ENCODE results near the gene NPIPB6.

NPIPB6 gene

GRCh38 chr16:28297308-28297707, 66.0 kb downstream of the NPIPB6 start:
- no peak for DNase-seq

- no peak for DNase-seq
Observed at GRCh38 chr16:28295276-28295675, 68.0 kb downstream of the NPIPB6 start.

DNA sequence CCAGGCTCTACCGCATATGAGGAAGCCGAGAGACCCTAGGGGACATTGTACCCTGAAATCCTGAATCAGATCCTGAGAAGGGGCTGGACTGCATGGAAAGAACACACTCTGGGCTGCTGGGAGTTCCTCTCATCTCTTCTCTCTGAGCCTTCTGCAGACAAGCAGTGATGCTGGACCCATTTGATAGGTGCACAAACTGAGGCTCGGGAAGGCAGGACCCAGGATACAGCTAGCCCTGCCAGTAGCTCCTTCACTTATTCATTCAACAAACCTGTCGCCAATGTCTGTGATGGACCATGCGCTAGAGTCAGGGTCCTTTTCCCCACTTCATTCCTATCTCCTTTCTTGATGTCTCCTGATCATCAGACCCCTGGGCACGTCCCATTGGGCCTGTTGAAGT, 69.1 kb downstream of the NPIPB6 start:
- no peak for DNase-seq

GRCh38 chr16:28293601-28293960, 69.7 kb downstream of the NPIPB6 start:
- no peak for DNase-seq

DNA sequence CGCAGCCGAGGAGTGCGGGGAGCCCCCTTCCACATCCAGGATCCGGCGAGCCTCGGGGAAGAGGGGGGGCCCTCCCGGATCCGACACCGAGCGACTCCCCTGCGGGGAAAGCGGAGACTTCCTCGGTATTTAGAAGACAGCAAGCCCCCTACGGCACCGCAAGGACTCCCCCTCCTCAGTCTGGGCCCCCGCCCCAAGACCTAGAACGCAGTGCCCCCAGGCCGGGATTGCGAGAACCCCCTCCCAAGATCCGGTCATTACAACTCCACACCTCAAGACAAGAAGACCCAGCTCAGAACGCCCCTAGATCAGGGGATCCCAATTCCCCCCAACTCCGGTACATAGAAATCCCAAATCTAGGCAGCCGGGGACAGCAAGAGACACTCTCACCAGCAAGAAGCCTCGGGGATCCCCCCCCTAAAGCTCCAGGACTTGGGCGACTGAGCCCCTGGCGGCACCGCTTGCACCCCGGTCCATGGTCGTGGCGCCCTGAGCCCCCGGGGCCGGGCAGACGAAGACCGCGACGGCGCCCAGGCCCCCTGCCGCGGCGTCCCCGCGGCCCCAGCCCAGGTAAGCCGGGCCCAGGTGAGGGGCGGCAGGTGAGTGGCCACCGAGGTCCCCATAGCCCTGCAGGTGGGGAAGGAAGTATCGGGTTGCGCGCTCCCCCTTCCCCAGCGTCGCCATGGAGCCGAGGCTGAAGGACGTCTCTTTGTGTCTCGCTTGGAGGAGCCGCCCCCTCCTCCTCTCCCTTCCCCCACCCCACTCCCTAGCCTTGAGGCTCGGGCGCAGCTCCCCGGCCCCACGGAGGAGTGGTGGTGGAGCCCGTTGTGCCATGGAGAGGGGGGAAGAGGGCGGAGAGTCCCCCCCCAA, 70.3 kb downstream of the NPIPB6 start:
- DNase-seq, result no peak
